GM10248 (cell line): ENCODE measurements around the gene ADPRHL1.

Experiments
- CTCF ChIA-PET: fragments of 300-600 bp; sonication (Branson Sonifier 250); formaldehyde crosslinking; extraction: SDS; loops from one replicate; lab custom pipeline; 2021; ENCODE audit warnings: antibody characterized with exemption; lab: Yijun Ruan, JAX
- POLR2A ChIA-PET: fragments of 350-650 bp; sonication (Branson Sonifier 250); formaldehyde crosslinking; extraction: SDS; loops from one replicate; lab custom pipeline; 2020; ENCODE audit warnings: antibody characterized with exemption; lab: Yijun Ruan, JAX
- DNase-seq: peaks from one replicate; pipeline ENCODE4 v3.0.0; 2012; ENCODE audit errors: extremely low spot score
- CTCF ChIP-seq: IDR thresholded peaks from 2 replicates; pipeline ENCODE4 v1.5.1; 2012; ENCODE audit warnings: mild to moderate bottlenecking, low read depth; ENCODE audit errors: extremely low read depth, missing control alignments, control extremely low read depth

The ADPRHL1 gene

GRCh38 chr13:113426591-113426986 lies 26.7 kb downstream of the ADPRHL1 start:
- DNase-seq = no peak
- no peak for TF ChIP-seq CTCF
- POLR2A ChIA-PET = no interaction called here
- CTCF ChIA-PET = no interaction called here

DNA sequence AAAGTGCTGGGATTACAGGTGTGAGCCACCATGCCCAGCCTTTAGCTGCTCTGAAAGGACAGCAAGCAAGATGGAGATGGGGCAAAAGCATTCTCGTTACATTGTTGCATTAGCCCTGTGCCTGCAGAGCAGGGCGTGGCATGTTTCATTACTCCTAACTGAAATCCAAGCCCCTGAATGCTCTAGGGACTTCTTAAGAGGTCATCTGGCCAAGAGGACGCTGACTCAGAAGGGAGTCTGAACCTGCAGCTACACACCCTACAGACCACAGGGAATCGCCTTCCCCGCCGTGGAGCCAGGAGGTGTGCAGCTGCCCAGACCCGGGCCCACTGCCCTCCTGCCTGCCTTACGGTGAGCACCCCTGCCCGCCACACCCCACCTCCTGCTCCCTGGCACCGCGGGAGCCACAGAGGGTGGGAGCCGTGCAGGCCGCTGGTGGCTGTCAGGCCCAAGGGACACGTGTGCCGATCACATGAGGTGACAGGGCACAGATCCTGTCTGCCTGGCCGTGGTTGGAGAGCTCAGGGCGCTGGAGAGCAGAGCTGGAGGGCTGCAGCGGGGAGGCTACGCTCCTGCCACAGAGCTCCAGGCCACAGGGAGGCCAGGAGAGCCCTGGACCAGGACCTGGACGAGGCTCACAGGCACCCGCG lies 27.2 kb downstream of the ADPRHL1 start:
- no peak for TF ChIP-seq CTCF
- CTCF ChIA-PET = no interaction called here
- POLR2A ChIA-PET = no interaction called here
- DNase-seq = no peak

- CTCF ChIA-PET = interaction anchor here (1.4 to 1.6 kb wide), 2 partner anchors 14 to 29 kb away, joined by 3 to 5 read pairs; no protein-coding TSS in a partner anchor
- DNase-seq = no peak
- POLR2A ChIA-PET = interaction anchor here (0.6 kb wide), 1 partner anchor 116 kb away, joined by 3 read pairs; no protein-coding TSS in a partner anchor
- TF ChIP-seq CTCF = no peak
Measured at GRCh38 chr13:113423520-113424163, 29.6 kb downstream of the ADPRHL1 start.

DNA sequence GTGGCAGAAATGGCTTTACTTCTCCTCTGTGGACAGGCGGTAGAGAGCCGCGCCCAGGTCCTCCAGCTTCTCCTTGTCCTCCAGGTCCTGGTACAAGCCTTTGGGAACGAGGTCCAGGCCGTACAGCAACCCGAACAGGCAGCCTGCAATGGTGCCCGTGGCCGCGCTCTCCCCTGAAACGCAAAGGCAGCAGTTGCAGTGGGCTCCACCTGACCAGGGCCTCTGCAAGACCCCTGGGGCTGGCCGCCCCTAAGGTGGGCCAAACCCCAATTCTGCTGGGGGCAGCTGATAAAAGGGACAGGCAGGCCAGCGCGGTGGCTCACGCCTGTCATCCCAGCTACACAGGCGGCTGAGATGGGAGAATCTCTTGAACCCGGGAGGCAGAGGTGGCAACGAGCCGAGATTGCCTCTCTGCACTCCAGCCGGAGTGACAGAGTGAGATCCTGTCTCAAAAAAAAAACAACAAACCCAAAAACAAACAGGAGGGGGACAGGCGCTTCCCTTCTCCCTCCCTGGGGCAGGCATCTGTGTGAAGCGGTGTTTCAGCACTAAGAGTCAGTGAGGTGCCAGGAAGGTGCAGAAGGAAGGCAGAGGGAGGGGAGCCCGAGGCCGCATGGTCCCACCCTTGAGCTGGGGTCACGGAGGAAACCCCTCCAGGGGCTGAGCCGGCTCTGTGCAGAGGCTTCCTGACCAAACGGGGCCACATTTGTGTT lies 30.3 kb downstream of the ADPRHL1 start:
- POLR2A ChIA-PET = interaction anchor here (0.6 kb wide), 1 partner anchor 115 kb away, joined by 3 read pairs; no protein-coding TSS in a partner anchor

DNA sequence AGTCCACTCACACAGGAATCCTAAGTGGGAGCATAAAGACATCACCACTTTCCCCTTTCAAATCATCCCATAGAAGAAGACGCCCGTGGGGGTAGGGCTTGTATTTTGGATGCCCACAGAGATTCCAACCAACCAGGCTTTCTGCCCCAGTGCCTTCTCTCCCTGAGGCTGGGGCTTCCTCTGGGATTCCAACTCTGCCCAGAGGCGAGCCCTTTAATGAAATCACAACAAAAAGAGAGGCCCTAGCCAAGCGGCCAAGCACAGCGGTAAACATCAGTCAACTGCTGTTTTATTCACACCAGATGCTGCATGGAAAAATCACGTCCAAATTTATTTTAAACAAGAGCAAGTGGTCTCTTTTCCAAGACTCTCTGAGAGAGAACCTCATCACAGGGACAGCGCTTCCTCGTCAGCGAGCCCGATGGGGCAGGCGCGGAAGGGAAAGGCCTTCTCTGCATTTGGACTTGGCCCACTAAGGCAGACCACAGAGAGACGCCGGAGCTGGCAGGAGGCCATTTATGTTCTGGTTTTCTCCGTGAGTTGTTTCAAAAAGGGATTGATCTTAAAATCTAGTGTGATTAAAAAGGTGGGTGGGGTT lies 31.5 kb downstream of the ADPRHL1 start:
- no peak for TF ChIP-seq CTCF
- DNase-seq = no peak
- ChIA-PET POLR2A (no interaction called here), CTCF (no interaction called here)

More for the DNA sequence above, 30.3 kb downstream of the ADPRHL1 start:
- no peak for TF ChIP-seq CTCF
- DNase-seq = no peak
- CTCF ChIA-PET = interaction anchor here (1.4 to 1.6 kb wide), 2 partner anchors 14 to 28 kb away, joined by 3 to 5 read pairs; no protein-coding TSS in a partner anchor
